Panc1 (cell line): Measurements from ENCODE around the gene PPTC7.

Source experiments
- POLR2AphosphoS5 ChIP-seq: IDR thresholded peaks from 2 replicates; pipeline ENCODE4 v1.6.1; 2012; ENCODE audit warnings: mild to moderate bottlenecking, low read depth, low read length, moderate library complexity
- SIN3A ChIP-seq: IDR thresholded peaks from 2 replicates; pipeline ENCODE4 v1.6.1; 2012; ENCODE audit warnings: low read depth, mild to moderate bottlenecking, low read length, moderate library complexity, borderline replicate concordance; ENCODE audit not compliant: insufficient read depth
- TCF7L2 ChIP-seq: IDR thresholded peaks from 2 replicates; pipeline ENCODE4 v1.6.1; 2011; ENCODE audit warnings: mild to moderate bottlenecking, low read depth, low read length, inconsistent platforms
- TF ChIP-seq, protein P1 (sequence below): fragments of 450-650 bp; IDR thresholded peaks from 2 replicates; pipeline ENCODE4 v1.5.1; 2017; ENCODE audit warnings: mild to moderate bottlenecking
- TF ChIP-seq, protein P2 (sequence below), 2 experiments: IDR thresholded peaks; 2 replicates each; pipeline ENCODE4 v1.6.1; 2011 to 2012; ENCODE audit warnings: low read depth in 2 of 2, control low read depth in 1 of 2, low read length in 1 of 2, mild to moderate bottlenecking in 1 of 2, moderate library complexity in 1 of 2; ENCODE audit not compliant: insufficient read depth in 1 of 2

DNA sequence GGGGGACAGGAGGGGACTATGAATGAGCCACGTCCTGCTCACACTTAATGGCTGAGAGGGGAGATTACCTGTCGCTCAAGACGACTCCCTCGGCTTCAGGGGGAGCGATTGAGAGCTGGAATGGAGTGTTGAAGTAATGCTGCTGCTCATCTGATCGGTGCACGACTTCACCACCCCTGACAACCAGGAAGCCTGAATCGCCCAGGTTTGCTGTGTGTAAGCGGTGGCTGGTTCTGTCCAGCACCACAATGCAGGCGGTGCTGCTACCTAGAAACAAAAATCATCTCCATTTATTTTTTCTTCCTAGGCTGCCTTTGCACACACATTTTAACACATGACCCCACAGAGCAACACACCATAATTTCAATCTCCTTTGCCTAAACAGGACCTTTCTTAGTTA lies 37.3 kb downstream of the PPTC7 start:
- TF ChIP-seq, protein P1, sequence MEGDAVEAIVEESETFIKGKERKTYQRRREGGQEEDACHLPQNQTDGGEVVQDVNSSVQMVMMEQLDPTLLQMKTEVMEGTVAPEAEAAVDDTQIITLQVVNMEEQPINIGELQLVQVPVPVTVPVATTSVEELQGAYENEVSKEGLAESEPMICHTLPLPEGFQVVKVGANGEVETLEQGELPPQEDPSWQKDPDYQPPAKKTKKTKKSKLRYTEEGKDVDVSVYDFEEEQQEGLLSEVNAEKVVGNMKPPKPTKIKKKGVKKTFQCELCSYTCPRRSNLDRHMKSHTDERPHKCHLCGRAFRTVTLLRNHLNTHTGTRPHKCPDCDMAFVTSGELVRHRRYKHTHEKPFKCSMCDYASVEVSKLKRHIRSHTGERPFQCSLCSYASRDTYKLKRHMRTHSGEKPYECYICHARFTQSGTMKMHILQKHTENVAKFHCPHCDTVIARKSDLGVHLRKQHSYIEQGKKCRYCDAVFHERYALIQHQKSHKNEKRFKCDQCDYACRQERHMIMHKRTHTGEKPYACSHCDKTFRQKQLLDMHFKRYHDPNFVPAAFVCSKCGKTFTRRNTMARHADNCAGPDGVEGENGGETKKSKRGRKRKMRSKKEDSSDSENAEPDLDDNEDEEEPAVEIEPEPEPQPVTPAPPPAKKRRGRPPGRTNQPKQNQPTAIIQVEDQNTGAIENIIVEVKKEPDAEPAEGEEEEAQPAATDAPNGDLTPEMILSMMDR, result no peak
- TF ChIP-seq, protein P2, sequence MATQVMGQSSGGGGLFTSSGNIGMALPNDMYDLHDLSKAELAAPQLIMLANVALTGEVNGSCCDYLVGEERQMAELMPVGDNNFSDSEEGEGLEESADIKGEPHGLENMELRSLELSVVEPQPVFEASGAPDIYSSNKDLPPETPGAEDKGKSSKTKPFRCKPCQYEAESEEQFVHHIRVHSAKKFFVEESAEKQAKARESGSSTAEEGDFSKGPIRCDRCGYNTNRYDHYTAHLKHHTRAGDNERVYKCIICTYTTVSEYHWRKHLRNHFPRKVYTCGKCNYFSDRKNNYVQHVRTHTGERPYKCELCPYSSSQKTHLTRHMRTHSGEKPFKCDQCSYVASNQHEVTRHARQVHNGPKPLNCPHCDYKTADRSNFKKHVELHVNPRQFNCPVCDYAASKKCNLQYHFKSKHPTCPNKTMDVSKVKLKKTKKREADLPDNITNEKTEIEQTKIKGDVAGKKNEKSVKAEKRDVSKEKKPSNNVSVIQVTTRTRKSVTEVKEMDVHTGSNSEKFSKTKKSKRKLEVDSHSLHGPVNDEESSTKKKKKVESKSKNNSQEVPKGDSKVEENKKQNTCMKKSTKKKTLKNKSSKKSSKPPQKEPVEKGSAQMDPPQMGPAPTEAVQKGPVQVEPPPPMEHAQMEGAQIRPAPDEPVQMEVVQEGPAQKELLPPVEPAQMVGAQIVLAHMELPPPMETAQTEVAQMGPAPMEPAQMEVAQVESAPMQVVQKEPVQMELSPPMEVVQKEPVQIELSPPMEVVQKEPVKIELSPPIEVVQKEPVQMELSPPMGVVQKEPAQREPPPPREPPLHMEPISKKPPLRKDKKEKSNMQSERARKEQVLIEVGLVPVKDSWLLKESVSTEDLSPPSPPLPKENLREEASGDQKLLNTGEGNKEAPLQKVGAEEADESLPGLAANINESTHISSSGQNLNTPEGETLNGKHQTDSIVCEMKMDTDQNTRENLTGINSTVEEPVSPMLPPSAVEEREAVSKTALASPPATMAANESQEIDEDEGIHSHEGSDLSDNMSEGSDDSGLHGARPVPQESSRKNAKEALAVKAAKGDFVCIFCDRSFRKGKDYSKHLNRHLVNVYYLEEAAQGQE (IDR thresholded peaks at IDR 0.05; ENCODE audit: insufficient read depth in 1 of 2, low read depth in 2 of 2, low read length in 1 of 2), result no peak
- TF ChIP-seq TCF7L2 (no peak), POLR2AphosphoS5 (no peak), SIN3A (no peak)
